Stimulated activated CD8-positive, alpha-beta memory T cell treated with anti-CD3 and anti-CD28 coated beads, Interleukin-2, amount 100 ng/mL, for 48 hours (primary cell): Measurements from ENCODE around the gene MDFI.
A peak's percentile ranks its signal among the peaks of the same experiment; 100 is the strongest.
"Not testable (repeated sequence)": the region's sequence is repeated elsewhere in the genome, so short reads cannot be mapped to it uniquely, and the experiment has no call there.

Experiments
- DNase-seq, 2 donors: peaks; one replicate each; pipeline ENCODE4 v3.0.0-alpha.2; 2020; ENCODE audit warnings: low read depth in 2 of 2

MDFI gene

GRCh38 chr6:41602864-41603608, 35.2 kb upstream of the MDFI start:
- DNase-seq = peak; percentile 51 to 57

- DNase-seq = no peak
Measured at GRCh38 chr6:41604006-41604405, 34.3 kb upstream of the MDFI start.

- DNase-seq = no peak
Measured at GRCh38 chr6:41605649-41606048, 32.6 kb upstream of the MDFI start.

- DNase-seq = no peak
Measured at GRCh38 chr6:41607036-41607435, 31.2 kb upstream of the MDFI start.

- DNase-seq = no peak
Measured at GRCh38 chr6:41607736-41608135, 30.5 kb upstream of the MDFI start.

GRCh38 chr6:41608443-41609151, 29.7 kb upstream of the MDFI start:
- no peak for DNase-seq

- DNase-seq = no peak
Measured at GRCh38 chr6:41614715-41615114, 23.6 kb upstream of the MDFI start.

GRCh38 chr6:41615311-41615710, 23.0 kb upstream of the MDFI start:
- no peak for DNase-seq

- no peak for DNase-seq
Measured at GRCh38 chr6:41618598-41618997, 19.7 kb upstream of the MDFI start.

GRCh38 chr6:41619193-41619592, 19.1 kb upstream of the MDFI start:
- DNase-seq = not testable (repeated sequence)

- DNase-seq = no peak
Measured at GRCh38 chr6:41621367-41621766, 16.9 kb upstream of the MDFI start.

GRCh38 chr6:41621802-41622201, 16.5 kb upstream of the MDFI start:
- no peak for DNase-seq

GRCh38 chr6:41622206-41622988, 15.9 kb upstream of the MDFI start:
- no peak for DNase-seq

GRCh38 chr6:41623330-41623729, 14.9 kb upstream of the MDFI start:
- no peak for DNase-seq

- DNase-seq = no peak
Measured at GRCh38 chr6:41624621-41625380, 13.5 kb upstream of the MDFI start.

GRCh38 chr6:41625442-41625841, 12.8 kb upstream of the MDFI start:
- DNase-seq = no peak

- no peak for DNase-seq
Measured at GRCh38 chr6:41626022-41626421, 12.2 kb upstream of the MDFI start.

- DNase-seq = no peak
Measured at GRCh38 chr6:41626917-41627316, 11.4 kb upstream of the MDFI start.

- DNase-seq = no peak
Measured at GRCh38 chr6:41629128-41629527, 9.1 kb upstream of the MDFI start.

- DNase-seq = no peak
Measured at GRCh38 chr6:41630069-41630468, 8.2 kb upstream of the MDFI start.

- no peak for DNase-seq
Measured at GRCh38 chr6:41630946-41631345, 7.3 kb upstream of the MDFI start.
